Heart left ventricle (tissue), 13 donors: Measurements from ENCODE around the gene WFDC1.

Experiments
- POLR2A ChIP-seq, 2 donors: fragments of 450-650 bp; IDR thresholded peaks; one replicate each; pipeline ENCODE4 v1.6.1; 2017; ENCODE audit warnings: antibody characterized with exemption in 2 of 2, mild to moderate bottlenecking in 2 of 2, moderate library complexity in 2 of 2
- TF ChIP-seq, protein P1 (sequence below), 12 donors: fragments of 200-600 bp; sonication (generic) in 4 of 12; IDR thresholded peaks; one replicate each; pipeline versions ENCODE4 v1.5.0 to v1.8.0; 2018 to 2022; ENCODE audit warnings: antibody characterized with exemption in 12 of 12, mild to moderate bottlenecking in 5 of 12
- donor health status: ischemic (EF 13 %, LVEDD 7.1; RV severe dilation, severe dysfunction).
- donor health status: DM: no; HTN: yes; CAD: no.
- donor health status: DM: no; HTN: no; CAD: no.
- donor health status: ischemic (EF 25% LVEDD 6.9; RV normal size, moderate dysfunction).
- donor health status: ischemic (EF 25% LVEDD 5.7; RV mildly dilated, moderate dysfunction).
- donor health status: ischemic (EF 35%, LVEDD 5.7; RV mildly dilated, moderate dysfunction).
- donor health status: nonischemic (EF 11% LVEDD 7.7; RV severe dilation, severe dysfunction).
- donor health status: DM: yes; HTN: yes; CAD: no.
- donor health status: PGD.
- donor health status: ischemic (EF 29% LVEDD 5.4; RV normal size, mild dysfunction).
- donor health status: nonischemic (EF 23%, LVEDD 6.1; RV moderate dilation, normal function).

- TF ChIP-seq, protein P1, sequence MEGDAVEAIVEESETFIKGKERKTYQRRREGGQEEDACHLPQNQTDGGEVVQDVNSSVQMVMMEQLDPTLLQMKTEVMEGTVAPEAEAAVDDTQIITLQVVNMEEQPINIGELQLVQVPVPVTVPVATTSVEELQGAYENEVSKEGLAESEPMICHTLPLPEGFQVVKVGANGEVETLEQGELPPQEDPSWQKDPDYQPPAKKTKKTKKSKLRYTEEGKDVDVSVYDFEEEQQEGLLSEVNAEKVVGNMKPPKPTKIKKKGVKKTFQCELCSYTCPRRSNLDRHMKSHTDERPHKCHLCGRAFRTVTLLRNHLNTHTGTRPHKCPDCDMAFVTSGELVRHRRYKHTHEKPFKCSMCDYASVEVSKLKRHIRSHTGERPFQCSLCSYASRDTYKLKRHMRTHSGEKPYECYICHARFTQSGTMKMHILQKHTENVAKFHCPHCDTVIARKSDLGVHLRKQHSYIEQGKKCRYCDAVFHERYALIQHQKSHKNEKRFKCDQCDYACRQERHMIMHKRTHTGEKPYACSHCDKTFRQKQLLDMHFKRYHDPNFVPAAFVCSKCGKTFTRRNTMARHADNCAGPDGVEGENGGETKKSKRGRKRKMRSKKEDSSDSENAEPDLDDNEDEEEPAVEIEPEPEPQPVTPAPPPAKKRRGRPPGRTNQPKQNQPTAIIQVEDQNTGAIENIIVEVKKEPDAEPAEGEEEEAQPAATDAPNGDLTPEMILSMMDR (IDR thresholded peaks at IDR 0.05) = no peak
- TF ChIP-seq POLR2A (IDR thresholded peaks at IDR 0.05) = no peak
Observed at GRCh38 chr16:84307209-84307954, 12.7 kb downstream of the WFDC1 start.
